Stimulated activated naive CD4-positive, alpha-beta T cell (primary cell): ENCODE results near the gene TIMM13.
"Not testable (repeated sequence)": the region's sequence is repeated elsewhere in the genome, so short reads cannot be mapped to it uniquely, and the experiment has no call there.

Source experiments
- DNase-seq, 6 experiments: peaks; one replicate each; lab custom pipeline; 2025; lab: John Stamatoyannopoulos, UW

TIMM13 gene

GRCh38 chr19:2427429-2428320, at the start of gene TIMM13:
TIMM13 (minus strand) TSS chr19:2427586; CDS start chr19:2427533, 53 bp downstream.
- DNase-seq, result peak; percentile 93 to 100 (median 98)

DNA sequence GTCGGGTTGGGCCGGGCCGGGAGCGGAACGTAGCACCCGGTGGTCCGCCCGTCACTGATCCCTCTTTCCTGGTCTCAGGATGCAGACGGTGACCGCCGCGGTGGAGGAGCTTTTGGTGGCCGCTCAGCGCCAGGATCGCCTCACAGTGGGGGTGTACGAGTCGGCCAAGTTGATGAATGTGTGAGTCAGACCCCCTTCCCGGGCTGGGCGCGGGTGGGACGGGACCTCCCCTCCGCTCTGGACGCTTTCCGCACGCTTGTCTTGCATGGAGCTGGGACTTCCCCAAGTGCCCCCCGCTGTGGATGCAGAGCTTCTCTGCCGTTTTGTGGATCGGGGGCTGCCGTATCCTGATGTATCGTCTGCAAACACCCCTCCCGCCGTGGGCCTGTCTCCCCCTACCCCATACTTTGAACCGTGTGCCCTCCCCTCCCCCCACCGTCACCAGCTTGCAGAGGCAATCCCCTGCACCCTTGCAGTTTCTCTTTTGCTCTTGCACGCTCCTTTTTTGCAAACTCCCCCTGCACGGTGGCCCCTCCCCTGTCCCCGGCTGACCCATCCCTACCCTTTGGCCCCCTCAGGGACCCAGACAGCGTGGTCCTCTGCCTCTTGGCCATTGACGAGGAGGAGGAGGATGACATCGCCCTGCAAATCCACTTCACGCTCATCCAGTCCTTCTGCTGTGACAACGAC, 49.2 kb upstream of the TIMM13 start:
- DNase-seq, result peak; percentile 46 to 68 (median 62)

- DNase-seq, result peak; percentile 94 to 98 (median 96)
Measured at GRCh38 chr19:2475702-2476450, 48.5 kb upstream of the TIMM13 start, which contains the start of gene GADD45B. GADD45B (plus strand) TSS chr19:2476127; CDS start chr19:2476359, 232 bp downstream.

GRCh38 chr19:2475018-2475701, 47.8 kb upstream of the TIMM13 start:
- peak; percentile 55 to 84 (median 67) for DNase-seq

- DNase-seq, result peak; percentile 73 to 89 (median 81)
Measured at GRCh38 chr19:2474232-2475017, 47.0 kb upstream of the TIMM13 start.

- not testable (repeated sequence) for DNase-seq
Measured at GRCh38 chr19:2469915-2470200, 42.5 kb upstream of the TIMM13 start.

DNA sequence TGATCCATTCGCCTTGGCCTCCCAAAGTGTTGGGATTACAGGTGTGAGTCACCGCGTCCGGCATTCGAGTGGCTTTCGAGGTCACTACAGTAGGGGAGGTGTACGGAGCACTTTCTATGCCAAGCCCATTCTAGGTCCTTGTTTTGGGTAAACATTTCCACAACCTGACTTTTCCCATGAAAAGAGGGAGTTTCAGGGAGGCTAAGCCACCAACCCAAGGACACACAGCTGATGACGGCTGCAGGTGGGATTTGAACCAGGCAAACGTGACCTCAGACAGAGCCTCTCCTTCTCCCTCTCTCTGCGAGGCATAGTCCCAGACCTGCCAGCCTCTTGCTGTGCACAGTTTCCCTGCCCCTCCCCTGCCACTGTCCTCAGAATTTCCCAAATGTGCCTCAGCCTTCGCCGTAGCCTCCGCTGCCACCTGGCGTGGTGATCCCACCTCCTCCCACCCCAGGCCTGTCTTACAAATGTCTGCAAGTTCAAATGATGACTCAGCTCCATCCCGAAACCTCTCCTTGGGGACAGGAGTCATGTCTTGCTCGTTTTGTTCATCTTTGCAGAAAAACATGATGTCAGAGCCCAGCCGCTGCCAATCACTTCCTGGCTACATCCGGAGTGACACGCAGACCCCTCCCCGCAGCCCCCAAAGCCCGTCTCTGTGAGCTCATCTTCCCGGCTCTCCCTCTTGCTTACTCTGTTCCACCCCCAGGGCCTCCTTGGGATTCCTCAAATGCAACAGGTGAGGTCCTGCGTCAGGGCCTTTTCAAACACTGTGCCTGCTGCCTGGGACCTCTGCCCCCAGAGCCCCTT, 41.9 kb upstream of the TIMM13 start:
- no peak for DNase-seq

GRCh38 chr19:2468596-2468995, 41.2 kb upstream of the TIMM13 start:
- DNase-seq, result no peak

DNA sequence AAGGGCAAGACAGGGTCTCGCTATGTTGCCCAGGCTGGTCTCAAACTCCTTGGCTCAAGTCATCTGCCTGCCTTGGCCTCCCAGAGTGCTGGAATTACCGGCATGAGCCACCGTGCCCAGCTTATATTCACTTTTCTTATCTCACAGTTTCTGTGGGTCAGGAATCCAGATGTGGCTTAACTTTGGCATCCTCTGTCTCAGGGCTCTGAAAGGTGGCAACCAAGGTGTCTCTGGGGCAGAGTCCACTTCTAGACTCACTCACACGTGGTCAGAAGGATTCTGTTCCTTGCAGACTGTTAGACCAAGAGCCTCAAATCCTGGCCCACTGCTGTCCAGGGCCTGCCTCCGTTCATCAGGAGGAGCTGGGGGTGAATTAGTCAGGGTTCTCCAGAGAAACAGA, 37.0 kb upstream of the TIMM13 start:
- DNase-seq, result no peak

DNA sequence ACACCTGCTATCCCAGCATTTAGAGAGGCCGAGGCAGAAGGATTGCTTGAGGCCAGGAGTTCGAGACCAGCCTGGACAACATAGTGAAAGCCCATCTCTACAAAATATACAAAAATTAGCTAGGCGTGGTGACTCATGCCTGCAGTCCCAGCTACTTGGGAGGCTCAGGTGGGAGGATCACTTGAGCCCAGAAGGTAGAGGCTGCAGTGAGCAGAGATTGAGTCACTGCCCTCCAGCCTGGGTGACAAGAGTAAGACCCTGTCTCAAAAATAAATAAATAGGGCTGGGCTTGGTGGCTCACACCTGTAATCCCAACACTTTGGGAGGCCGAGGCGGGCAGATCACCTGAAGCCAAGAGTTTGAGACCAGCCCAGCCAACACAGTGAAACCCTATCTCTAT, 36.3 kb upstream of the TIMM13 start:
- DNase-seq, result not testable (repeated sequence)

DNA sequence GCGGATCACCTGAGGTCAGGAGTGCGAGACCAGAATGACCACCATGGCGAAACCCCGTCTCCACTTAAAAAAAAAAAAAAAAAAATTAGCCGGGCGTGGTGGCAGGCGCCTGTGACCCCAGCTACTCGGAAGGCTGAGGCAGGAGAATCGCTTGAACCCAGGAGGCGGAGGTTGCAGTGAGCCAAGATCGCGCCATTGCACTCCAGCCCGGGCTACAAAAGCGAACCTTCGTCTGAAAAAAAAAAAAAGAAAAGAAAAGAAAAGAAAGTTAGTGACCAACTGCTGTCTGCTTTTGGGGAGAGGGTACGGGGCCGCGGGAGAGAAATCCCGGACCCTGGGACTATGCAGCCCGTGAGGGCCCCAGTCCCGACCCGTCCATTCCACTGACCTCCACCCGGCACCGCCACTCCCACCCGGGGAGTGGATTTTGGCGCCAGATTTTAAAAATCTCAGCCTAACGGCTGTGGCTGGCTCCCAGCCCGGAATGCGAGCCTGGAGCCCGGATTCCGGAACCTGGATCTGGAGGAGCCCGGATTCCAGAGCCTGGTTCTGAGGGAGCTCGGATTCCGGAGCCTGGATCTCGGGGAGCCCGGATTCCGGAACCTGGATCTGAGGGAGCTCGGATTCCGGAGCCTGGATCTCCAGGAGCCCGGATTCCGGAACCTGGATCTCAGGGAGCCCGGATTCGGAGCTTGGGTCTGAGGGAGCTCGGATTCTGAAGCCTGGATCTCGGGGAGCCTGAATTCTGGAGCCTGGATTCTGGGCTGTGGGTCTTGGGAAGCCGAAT, 35.4 kb upstream of the TIMM13 start:
- DNase-seq, result no peak

GRCh38 chr19:2461751-2462634, 34.6 kb upstream of the TIMM13 start:
- peak in 4 of 6 experiments; percentile 30 to 39 (median 34) for DNase-seq

DNA sequence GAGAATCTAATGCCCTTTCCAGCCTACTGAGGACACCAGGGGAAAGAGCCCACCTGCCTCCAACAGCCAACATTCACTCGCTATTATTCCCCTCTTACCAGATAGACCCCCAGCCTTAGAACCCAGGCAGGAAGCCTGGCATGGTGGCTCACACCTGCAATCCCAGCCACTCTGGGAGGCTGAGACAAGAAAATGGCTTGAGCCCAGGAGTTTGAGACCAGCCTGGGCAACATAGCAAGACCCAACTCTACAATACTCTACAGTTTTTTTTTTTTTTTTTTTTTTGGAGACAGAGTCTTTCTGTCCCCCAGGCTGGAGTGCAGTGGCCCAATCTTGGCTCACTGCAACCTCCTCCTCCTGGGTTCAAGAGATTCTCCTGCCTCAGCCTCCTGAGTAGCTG, 32.9 kb upstream of the TIMM13 start:
- DNase-seq, result no peak

DNA sequence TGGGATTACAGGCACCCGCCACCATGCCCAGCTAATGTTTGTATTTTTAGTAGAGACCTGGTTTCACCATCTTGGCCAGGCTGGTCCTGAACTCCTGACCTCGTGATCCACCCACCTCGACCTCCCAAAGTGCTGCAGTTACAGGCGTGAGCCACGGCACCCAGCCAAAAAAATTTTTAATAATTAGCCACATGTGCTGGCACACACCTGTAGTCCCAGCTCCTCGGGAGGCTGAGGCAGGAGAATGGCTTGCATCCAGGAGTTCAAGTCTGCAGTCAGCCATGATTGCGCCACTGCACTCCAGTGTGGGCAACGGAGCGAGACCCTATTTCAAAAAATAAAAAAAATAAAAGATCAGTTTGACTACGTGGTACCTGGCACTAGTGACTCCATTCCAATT, 31.4 kb upstream of the TIMM13 start:
- not testable (repeated sequence) for DNase-seq

DNA sequence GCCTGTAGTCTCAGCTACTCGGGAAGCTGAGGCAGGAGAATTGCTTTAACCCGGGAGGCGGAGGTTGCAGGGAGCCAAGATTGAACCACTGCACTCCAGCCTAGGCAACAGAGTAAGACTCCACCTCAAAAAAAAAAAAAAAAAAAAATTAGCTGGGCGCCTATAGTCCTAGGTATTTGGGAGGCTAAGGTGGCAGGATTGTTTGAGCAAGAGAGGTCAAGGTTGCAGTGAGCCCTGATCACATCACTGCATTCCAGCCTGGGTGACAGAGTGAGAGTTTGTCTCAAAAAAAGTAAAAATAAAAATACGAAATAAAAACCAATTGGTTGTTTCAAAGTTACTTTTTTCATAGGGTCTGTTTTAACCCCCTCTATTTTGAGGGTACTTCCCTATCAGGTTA, 30.7 kb upstream of the TIMM13 start:
- no peak for DNase-seq

- no peak for DNase-seq
Measured at GRCh38 chr19:2457394-2458037, 30.1 kb upstream of the TIMM13 start.

- peak in 5 of 6 experiments; percentile 18 to 60 (median 27) for DNase-seq
Measured at GRCh38 chr19:2455851-2456570, 28.6 kb upstream of the TIMM13 start.
